Left colon (tissue), 2 donors: ENCODE data around the gene TTC38. TPM values are rescaled to one million over a fixed set of nuclear protein-coding genes. Genes with fewer than 3 reads are reported as not detected.
"Not testable (repeated sequence)": the region's sequence is repeated elsewhere in the genome, so short reads cannot be mapped to it uniquely, and the experiment has no call there.

Experiments
- ATAC-seq: fragments of 200-7000 bp; cut with Tn5 transposase; one replicate; pipeline ENCODE4 v1.9.1; 2020; ENCODE audit warnings: mild to moderate bottlenecking, moderate library complexity
- DNase-seq, 2 donors: peaks; one replicate each; pipeline ENCODE4 v3.0.0-alpha.2; 2020
- intact Hi-C, 2 donors: fragments of 100-400 bp; cut with DNase I in 1 of 2; cut with micrococcal nuclease in 1 of 2; formaldehyde crosslinking; loops; one replicate each; pipeline versions ENCODE4 v1.11.2 to v1.14.0; 2022; cut with DNase I, micrococcal nuclease
- total RNA-seq, 2 donors: library from RNA; stranded (reverse); fragmentation: NEBNext Ultra II Directional; extraction: Animal tissue kit (Norgen Biotek cat#: 25700); gene quantifications; one replicate each; pipeline ENCODE4 v1.2.1, GENCODE V29; 2021
- donor health status: DM: no; HTN: no; CAD: no.
- donor health status: DM: yes; HTN: yes; CAD: no.

Gene TTC38
- total RNA-seq, 2 donors from 2014 or later = 118 to 132 TPM

DNA sequence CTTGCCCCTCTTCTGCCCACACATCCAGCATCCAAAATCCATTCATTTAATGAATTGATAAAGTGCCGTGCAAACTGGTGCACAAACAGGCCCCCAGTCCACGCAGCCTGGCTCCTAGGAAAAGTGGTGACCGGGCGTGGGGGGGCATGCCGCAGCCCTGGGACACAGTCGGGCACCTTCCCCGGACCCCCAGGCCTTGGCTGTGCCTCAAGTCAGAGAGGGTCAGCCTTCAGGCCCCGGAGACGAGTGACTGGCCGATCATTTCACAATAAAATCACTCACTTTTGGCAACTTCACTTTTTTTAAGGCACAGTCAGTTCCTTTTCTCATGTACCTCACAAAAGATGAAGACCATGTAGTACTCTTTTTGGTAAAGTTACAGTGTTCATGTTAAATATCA lies 25.7 kb upstream of the TTC38 start:
- DNase-seq (no peak), ATAC-seq (no peak)
- intact Hi-C loops = no loop called here

DNA sequence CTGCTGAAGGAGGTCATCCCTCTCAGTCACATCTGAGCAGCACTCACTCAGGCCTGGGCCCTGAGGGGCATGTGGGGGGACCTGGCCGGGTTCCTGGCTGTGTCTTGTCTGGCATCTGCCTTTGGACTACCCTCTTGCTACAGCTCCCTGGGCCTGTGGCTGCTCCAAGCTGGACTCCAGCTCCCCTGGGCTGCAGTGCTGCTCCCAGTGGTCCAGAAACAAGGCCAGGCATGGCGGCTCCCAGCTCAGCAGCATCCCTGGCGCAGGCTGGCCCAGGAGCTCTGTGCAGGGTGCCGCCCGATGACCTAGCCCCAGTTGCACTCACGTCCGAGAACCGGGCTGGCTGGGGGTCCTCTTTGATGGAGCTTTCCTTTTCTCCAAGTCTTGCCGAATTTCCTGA lies 23.0 kb upstream of the TTC38 start:
- ATAC-seq (no peak), DNase-seq (no peak)
- intact Hi-C loops = no loop called here

DNA sequence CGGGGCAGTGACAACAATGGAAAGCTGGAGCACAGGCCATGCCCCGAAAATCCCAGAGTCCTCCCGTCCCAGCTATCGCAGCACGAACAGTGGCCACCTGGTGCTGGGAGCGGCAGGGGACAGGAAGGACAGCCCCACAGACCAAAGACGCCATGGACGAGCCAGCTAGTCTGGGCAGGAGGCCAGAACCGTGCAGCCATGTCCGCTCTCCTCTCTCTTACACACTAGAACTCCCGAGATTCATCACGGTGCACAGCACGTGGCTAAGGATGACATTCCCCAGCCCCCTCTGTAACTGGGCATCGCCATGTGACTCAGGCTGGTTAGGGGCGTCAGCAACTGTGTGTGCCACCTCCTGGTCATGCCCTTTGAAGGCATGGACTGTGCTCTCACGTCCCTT lies 22.3 kb upstream of the TTC38 start:
- DNase-seq (no peak), ATAC-seq (no peak)

DNA sequence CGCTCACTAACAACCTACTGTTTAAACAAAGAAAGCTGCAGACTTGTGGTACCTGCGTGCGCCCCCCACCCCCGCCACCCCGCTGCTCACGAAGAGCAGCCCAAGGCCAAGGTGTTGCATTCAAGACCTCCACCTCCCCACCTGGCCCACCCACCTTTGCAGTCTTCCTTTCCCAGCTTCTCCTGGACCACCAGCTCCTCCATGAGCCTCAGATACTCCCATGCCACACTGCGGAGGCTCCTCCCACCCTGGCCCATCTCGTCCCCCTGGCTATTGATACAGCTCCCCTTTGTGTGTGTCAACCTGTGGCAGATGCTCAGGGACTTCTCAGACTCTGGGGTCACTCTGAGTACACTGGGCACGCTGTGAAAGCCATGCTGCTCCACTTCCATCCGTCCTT lies 21.6 kb upstream of the TTC38 start:
- intact Hi-C loops = no loop called here
- ATAC-seq (no peak), DNase-seq (no peak)

More for the DNA sequence above, 22.3 kb upstream of the TTC38 start:
- intact Hi-C loops = no loop called here

DNA sequence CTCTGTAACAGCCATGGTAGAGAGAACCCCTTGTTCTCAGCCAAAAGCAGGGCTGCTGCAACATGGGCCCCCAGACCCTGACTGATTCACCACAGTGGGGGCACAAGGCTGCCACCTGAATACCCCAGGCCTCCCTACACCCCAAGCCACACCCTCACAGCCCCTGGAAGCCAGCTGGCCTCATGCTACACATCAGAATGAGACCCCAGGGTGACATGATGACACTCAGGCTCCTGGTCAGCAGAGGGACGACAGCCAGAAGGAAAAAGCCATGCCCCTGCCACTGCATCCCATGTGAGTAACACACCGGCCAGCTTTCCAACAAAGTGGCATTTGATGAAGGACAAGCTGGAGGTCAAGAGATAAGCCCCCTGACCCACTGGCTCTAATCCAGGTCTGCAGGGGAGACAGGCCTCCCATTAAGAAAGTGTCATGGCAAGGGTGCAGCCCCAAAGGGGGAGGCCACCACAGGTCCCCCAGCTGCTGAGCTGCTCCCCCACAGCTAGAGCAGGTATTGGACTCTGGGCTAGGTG lies 20.3 kb upstream of the TTC38 start:
- DNase-seq = no peak
- intact Hi-C loops = no loop called here
- no peak for ATAC-seq

DNA sequence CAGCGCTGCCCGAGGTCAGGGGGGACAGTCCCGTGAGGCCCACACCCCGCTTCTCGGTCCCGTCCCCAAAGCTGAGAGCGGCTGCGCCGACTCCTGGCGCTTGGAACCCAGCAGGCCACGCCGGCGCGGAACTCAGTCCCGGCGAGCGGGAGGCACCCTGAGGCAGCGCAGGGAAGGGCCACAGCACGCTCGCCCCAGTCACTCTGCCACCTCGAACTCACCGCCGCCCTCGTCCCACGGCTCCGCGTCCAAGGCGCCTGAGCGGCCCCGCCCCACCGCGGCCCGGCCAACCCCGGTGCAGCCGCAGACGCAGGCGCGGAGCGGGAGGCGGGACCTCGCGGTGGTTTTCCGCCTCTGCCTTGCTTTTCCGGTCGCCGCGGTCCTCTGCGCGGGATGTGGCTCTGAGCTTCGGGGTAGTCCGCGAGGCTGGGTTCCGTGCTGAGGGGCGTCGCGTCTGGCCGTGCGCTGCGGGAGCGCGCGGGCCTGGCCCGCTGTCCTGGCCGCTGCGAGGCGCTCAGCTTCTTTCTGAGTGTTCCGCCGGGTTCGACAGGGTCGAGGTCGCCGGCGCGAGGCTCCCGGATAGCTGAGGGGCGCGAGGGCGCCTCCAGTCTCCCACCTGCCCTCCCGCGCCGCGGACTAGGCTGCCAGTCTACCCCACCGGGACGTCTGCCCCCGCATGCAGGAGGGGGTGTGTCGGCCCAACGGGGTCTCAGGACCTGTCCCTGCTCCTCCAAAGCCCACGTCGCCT lies 17.6 kb upstream of the TTC38 start, which contains the start of gene CDPF1:
Gene CDPF1 (minus strand): TSS at position 259 of the 748 bp plus-strand sequence. CDS start 2,009 bp downstream, outside the sequence.
- peak; percentile 94 for ATAC-seq
- peak; percentile 91 to 96 for DNase-seq
- intact Hi-C loops = no loop called here

DNA sequence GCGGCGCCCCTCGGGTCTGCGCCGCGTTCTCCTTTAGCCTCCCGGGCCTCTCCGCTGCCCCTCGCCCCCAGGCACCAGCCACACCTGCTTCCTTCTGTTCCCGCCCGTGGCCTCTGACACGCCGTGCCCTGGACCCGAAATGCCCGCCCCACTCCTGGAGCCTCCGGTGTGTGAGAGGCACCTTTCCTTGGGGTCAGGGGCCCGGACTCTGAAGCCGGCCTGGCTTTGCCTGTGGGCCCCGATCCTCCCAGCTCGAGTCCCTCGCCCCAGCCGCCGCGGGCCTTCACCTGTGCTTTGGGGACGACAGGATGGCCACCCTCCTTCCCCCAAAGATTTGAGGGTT lies 17.1 kb upstream of the TTC38 start:
- peak in 1 of 2 donors; percentile 52 for DNase-seq
- intact Hi-C loops = no loop called here

DNA sequence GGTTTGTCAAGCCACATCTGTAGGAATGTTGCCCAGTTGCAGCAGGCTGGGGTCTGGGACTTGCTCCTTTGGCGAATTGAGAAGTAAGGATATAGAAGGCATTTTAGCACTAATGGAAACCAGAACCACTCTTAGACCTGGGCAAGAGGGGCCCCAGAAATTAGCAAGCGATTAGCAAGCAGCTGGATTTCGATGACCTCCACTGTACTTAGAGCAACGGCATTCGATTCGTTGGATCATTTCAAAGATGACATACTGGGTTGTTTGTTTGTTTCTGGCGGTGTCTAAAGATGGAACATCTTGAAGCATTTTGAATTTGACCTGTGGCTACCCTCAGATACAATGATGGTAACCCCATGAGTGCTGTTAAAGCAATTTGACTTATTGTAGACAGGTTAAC lies 16.5 kb upstream of the TTC38 start:
- intact Hi-C loops = no loop called here
- no peak for ATAC-seq
- no peak for DNase-seq

More for the DNA sequence above, 17.1 kb upstream of the TTC38 start:
- ATAC-seq = peak; percentile 49

DNA sequence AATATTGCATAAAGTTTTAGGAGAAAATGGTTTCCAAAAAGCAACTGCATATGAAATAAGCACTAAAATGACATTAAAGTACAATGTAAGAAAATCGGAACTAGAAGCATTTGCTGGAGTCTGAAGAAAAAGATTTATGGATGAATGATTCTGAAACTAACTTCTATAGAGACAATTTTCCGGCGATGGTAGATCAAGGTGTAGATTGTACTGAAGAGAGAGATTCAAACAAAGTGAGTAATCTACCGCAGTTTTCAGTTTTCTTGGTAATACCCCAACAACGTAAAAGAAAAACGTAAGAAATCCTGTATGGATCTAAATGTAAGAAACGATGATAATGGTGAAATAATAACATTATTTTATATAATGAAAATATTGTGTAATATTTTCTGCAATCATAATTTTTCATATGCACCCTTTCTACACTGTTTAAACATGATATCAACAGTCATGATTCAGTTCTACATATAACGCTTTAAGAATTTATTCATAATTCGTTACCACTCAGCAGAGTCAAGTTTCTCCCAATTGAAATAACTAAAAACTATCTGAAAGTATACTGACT lies 15.9 kb upstream of the TTC38 start:
- no peak for DNase-seq
- ATAC-seq = no peak
- intact Hi-C loops = no loop called here

DNA sequence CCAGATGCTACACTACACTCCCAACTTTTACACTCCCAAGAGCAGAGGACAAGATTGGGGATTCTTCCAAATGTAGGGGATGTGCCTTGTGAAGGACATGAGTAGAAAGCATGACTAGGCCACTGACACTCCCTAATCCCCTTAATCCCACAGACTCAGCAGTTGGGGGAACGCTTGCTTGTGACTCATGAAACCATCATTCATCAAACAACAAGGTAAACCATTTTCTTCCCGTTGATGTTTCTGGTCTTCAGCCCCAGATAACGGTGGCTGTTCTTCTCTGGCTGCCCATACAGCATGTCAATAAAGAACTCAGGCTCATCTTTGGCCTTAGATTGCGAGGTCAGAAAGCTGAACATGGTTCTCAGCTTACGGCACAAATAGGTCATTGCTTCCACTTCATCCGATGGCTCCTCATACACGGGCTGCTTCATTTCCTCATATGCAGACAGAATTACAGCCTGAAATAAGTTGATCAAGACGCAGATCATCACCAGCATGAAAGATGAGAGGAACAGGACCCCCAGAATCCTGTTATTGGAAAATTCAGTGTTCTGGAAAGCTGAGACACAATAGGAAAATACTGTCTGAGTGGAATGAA lies 11.3 kb upstream of the TTC38 start:
- intact Hi-C loops = no loop called here
- ATAC-seq (no peak), DNase-seq (no peak)

DNA sequence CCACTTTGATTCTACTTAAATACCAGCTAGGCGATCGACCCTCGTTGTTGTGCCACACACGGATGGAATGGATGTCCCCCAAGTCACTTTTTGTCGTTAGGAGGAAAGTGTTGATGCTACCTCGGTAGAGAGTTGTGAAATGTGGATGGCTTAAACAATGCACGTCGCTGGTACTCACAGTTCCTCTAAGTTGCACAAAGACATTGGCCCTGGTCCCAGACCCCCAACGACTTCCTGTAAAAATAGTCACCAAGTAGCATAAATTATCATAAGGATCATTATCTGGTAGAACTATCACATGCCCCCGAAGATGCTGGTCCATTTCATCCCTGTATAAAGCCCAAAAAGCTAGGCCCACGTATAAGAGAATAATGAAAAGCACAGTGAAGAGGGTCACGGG lies 8.4 kb upstream of the TTC38 start:
- no peak for ATAC-seq

DNA sequence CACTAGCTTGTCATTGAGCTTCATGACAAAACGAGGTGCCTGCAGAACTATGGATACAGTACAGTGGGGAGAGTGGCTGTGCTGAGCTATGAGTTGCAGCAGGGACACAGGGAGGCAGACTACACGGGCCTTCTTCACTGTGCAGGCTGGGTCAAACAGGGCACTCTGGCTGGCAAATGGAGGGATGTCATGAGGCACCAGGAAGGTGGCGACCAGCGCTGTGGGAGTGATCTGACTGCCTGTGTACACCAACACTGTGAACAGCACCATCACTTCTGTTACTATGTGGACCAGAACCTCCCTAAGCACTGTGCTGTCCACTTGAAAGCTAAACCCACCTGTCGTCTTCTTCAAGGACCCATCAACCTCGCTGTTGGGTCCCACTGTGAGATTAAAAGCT lies 7.8 kb upstream of the TTC38 start:
- ATAC-seq (no peak), DNase-seq (no peak)
- intact Hi-C loops = no loop called here

More for the DNA sequence above, 8.4 kb upstream of the TTC38 start:
- intact Hi-C loops = no loop called here
- no peak for DNase-seq

DNA sequence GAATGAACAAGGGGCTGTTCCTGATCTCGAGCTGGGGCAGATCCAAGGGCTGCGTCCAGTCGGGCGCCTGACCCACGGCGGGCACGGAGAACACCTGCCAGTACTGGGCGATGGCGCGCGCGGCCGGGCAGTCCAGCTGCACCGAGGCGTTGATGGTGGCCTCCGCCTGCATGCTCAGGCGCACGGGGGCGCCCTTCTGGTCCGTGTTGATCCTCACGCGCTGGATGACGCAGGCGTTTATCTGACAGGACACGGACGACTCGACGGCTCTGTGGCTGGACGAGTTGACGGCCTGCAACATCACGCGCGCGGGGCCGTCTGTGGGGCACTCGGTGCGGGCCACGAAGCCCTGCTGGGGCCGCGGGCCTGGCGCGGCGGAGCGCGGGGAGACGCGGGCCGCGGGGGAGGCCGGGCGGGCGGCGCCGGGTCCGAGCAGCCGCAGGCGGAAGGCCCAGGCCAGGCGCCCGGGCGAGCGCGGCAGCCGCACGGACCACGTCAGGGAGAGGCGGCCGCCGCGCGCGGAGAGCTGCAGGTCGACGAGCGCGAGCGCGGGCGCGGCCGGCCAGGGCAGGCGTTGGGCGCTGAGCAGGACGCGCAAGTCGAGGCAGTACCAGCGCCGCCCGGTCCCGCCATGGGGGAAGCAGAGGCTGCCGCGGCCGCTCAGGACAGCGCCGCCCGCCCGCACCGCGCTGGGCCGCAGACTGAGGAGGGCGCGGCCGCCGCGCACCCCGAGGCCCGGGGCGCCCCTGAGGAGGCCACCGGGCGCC lies 5.2 kb upstream of the TTC38 start:
- intact Hi-C loops = no loop called here
- ATAC-seq (no peak), DNase-seq (peak; percentile 46 to 67)

DNA sequence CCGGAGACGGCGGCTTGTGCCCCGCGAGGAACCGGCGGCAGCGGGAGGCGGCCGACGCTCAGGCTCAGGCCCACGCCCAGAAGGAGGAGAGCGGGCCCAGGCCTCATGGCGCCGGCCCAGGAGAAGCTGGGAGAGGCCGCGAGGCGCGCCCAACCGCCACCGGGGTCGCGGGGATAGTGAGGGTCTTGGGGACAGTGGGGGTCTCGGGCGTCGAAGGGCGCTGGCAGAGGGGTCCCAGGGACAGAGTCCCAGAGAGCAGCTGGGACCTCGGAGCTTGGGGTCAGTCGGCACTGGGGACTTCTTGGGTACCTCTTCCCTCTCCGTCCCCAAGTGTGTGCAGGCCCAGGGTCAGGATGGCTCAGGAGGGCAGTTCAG lies 4.6 kb upstream of the TTC38 start, which contains the start of gene PKDREJ:
Gene PKDREJ (minus strand): TSS at position 128 of the 375 bp plus-strand sequence. CDS start 21 bp downstream, at position 107.
- intact Hi-C loops = no loop called here
- ATAC-seq = no peak
- no peak for DNase-seq

DNA sequence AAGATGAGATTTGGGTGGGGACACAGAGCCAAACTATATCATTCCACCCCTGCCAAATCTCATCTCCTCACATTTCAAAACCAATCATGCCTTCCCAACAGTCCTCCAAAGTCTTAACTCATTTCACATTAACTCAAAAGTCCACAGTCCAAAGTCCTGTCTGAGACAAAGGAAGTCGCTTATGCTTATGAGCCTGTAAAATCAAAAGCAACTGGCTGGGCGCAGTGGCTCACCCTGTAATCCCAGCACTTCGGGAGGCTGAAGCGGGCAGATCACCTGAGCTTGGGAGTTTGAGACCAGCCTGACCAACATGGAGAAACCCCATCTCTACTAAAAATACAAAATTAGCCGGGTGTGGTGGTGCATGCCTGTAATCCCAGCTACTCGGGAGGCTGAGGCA lies 3.3 kb upstream of the TTC38 start:
- intact Hi-C loops = not testable (repeated sequence)
- DNase-seq = peak; percentile 66 to 69
- peak; percentile 53 for ATAC-seq

DNA sequence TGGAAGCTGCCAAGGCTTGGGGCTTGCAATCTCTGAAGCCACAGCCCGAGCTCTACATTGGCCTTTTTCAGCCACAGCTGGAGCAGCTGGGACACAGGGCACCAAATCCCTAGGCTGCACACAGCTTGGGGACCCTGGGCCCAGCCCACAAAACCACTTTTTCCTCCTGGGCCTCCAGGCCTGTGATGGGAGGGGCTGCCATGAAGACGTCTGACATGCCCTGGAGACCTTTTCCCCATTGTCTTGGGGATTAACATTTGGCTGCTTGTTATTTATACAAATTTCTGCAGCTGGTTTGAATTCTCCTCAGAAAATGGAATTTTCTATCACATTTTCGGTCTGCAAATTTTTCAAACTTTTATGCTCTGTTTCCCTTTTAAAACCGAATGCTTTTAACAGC lies 2.2 kb upstream of the TTC38 start:
- DNase-seq, intact Hi-C loops, ATAC-seq: not testable (repeated sequence)

DNA sequence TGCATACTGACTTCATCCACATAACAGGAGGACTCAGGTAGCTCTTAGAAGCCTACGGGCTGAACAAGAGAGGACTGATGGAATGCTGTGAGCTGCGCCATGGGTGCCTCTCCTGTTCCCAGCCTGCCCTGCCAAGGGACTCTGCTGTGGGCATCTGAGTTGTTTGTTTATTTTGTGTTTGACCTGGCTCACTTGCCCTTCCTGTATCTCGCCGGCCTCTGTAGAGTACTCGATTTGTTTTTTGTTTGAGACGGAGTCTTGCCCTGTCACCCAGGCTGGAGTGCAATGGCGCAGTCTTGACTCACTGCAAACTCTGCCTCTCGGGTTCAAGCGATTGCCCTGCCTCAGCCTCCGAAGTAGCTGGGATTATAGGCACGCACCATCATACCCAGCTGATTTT lies 1.8 kb downstream of the TTC38 start:
- intact Hi-C loops = no loop called here
- ATAC-seq (no peak), DNase-seq (no peak)

DNA sequence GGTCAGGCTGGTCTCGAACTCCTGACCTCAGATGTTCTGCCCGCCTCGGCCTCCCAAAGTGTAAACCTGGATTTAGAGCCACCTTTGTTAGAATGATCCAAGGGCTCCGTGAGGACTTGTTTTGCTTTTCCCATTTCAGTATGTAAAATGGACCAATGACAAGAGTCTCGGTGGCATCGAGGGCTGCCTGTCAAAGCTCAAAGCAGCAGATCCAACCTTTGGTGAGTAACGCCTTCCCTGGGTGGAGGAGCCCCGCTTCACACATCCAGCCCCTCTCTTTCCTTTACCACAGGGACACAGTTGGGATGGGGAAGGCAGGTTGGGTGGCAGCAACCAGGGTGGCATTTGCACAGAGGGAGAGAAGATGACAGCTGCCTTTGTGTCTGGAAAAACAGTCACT lies 4.4 kb downstream of the TTC38 start:
- ATAC-seq (no peak), DNase-seq (no peak)
- intact Hi-C loops = no loop called here

DNA sequence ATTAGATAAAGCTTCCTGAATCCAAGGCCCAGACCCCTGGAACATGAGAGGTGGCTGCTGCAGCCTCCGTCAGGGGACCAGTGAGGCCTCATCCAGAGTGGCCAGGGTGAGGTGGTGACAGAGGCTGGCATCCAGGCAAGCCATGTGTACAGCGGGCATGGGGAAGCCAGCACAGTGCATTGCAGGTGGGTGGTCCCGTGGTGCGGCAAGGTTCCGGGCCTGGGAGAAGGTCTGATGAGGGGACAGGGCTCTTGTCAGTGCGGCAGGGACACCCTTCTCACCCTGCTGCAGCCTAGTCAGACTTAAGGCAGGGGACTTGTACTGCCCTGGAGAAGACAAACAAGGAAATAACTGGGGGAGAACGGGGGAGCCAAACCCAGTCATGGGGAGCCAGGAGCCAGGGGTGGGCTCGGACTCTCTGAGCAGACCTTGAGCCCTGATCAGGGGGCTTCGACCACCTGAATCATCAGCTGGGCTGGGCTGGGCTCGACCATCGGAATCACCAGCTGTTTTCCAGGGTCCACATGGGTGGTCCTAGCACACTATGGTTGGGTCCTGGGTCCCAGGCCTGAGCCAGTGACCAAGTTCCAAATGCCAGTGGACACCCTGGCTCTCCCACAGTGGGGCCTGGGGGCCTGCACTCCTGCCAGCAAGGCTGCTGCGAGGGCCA lies 5.1 kb downstream of the TTC38 start:
- intact Hi-C loops = no loop called here
- ATAC-seq = no peak
- no peak for DNase-seq
